GM18870 (cell line): ENCODE measurements around the gene CROCC.

Source experiments
- ATAC-seq: cut with Tn5 transposase; IDR thresholded peaks from one replicate; pipeline ENCODE4 v1.9.1; 2021; ENCODE audit warnings: moderate library complexity; ENCODE audit not compliant: unreplicated experiment

The CROCC gene

DNA sequence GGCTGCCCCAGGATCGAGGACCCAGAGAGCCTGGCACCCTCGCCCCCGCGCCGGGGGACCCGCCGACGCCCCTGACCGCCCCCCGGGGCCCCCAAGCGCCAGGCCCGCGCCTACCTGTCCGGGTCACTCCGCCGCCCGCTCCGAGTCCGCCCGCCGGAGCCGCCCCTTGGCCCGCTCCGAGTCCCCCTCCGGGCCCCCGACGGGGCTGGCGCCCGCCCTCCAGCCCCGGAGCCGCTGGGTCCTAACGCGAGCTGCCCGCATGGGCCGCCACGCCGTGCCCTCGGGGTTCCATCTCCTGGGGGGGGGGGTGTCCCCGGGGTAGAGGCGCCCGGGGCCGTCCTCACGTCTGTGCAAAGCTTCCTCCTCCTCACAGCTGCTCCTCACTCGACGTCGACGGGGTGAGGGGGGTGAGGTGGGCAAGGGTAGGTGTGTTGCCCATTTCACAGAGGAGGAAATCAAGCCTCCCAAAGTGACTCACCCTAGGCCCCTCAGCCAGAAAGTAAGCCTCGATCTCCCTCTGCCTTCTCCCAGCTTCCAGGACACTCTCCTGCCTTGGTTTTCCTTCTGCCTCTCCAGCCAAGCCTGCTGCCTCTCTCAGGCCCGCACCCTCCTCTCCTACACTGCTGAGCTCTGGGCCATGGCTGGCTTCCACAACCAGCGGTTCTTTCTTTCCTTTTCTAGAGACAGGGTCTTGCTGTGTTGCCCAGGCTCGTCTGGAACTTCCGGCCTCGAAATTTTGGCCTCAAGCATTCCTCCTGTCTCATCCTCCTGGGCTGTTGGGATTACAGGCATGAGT lies 58.9 kb downstream of the CROCC start, which contains the start of gene MFAP2:
Gene MFAP2 (minus strand): TSS at position 148 of the 796 bp plus-strand sequence. CDS start 2,347 bp downstream, outside the sequence.
- ATAC-seq = no peak

- ATAC-seq = no peak
Observed at GRCh38 chr1:16981269-16981849, 59.6 kb downstream of the CROCC start.

DNA sequence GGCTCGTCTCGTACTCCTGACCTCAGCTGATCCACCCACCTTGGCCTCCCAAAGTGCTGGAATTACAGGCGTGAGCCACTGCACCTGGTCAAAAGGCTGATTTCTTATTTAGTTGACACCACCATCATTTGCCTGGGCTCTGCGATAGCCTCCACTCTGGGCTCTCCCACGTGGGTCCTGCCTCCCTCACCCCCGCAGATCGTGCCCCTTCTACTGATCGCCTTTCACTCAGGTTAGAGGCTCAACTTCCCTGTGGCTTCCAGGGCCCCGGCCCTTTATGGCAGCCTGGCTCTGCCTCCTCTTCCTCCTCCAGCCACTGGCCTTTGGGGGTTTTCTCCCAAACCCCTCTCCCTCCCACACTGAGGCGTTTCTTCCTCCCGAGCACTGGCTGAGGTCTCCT lies 61.2 kb downstream of the CROCC start:
- no peak for ATAC-seq

GRCh38 chr1:16983649-16984048 lies 61.9 kb downstream of the CROCC start:
- no peak for ATAC-seq

DNA sequence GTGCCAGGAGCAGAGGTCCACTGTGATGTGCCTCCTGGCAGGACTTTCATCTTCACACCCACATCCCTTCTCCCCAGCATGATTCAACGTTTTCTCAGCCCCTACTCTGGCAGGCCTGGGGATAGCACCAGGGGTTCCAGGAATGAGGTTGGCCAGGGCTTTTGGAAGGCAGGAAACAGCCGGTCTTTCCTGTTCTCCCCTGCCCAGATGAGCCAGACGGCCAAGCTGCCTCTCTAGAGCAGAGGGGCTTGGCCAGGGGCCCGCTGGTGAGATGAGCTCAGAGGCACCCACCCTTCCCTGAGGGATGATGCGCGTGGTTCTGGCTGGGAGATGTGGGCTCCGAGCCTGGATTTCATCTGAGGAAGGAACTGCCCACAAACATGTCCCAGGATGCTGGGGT lies 63.0 kb downstream of the CROCC start:
- no peak for ATAC-seq

- ATAC-seq = no peak
Observed at GRCh38 chr1:16986113-16986512, 64.4 kb downstream of the CROCC start.

GRCh38 chr1:16986560-16986959 lies 64.8 kb downstream of the CROCC start:
- ATAC-seq = no peak

DNA sequence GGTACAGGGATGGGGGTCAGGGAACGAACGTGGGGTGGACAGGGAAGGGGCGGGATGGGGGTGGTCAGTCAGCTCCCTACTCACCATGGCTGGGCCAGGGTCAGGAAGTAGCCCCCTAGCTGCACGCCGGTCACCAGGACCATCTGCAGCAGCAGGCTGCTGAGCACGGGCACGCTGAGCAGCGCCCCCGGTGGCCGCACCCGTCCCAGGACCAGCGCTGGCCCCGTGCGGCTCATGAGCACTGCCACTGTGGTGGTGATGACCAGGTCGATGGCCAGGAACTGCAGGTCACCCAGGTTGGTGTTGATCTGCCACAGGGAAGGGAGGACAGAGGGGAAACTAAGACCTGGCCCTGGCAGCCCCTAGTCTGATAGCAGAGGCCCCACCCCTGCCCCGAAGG lies 65.2 kb downstream of the CROCC start:
- ATAC-seq = no peak

DNA sequence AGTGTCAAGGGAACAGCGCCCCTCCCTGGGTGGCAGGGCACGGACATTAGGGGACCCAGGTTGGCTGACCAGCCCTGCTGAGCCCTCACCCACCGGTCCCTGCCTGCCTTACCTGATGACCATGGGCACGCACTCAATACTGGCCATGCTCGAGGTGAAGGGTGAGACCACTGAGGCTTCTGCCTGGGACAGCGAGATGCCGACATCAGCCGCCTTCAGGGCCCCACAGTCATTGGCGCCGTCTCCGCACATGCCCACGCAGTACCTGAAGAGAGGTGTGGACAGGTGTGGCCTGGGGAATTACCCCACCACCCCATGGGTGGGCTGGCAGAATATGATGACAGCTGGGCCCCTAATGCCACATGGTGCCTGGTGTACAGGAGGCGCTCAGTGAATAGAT lies 66.5 kb downstream of the CROCC start:
- ATAC-seq = no peak

DNA sequence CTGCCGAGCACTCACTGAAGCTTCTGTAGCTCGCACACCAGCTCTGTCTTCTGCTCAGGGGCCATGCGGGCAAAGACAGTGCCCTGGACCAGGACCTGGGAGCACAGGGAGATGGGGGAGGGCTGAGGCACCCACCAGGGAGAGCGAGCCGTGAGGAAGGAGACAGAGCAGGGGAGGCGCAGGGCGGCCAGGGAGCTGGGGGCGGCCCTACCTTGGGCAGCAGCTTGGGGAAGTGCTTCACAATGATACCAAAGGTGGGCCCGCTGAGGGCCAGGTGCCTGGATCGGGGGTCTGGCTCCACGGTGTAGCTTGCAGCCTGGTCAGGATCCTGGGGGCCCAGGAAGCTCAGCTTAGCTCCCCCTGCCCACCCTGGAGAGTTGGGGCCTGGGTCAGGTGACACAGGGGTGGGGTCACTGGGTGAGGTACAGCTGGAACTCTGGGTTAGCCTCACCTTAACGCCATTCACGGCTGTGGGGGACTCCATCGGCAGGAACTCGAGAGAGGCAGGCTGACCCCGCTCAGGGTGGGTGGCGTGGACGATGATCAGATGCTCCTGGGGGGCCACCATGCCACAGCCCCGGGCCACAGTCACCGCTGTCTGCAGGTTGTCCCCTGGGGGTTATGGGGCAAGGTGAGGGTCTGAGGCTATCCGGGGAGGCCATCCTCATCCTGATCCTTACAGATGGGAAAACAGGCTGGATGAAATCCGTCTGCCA lies 68.1 kb downstream of the CROCC start:
- no peak for ATAC-seq

DNA sequence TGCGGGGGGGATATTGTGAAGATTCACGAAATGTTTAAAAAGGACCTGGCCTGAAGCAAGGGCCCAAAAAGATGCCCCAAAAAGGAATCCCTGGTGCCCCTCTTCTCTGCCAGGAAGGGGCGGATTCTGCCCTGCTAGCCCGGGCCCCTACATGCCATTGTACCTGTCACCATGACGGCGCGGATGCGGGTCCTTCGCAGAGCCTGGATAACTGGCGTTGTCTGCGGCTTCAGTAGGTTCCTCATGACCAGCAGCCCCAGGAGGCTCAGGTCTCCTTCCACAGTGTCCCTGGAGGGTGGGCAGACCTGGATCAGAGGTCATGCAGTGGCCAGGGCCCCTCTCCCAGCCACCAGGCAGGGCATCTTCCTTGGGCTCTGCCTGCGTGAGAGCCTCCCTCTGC lies 69.8 kb downstream of the CROCC start:
- ATAC-seq = no peak

DNA sequence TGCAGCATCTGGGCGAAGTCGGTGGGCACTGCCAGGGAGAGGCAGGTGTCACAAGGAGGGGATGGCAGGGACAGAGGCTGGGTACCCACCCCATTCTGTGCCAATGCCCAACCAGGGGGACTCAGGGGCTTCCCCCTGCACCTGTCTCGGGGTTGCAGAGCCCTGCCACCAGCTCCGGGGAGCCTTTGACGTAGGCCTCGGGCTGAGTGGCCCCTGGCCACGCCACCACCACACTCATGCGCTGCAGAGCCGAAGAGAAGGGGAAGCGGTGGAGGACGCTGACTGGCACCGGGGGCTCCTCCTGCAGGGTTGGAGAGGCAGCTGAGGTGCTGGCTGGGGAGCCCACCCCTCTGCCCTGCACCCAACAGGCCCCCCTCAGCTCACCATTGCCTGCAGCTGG lies 70.4 kb downstream of the CROCC start:
- no peak for ATAC-seq

DNA sequence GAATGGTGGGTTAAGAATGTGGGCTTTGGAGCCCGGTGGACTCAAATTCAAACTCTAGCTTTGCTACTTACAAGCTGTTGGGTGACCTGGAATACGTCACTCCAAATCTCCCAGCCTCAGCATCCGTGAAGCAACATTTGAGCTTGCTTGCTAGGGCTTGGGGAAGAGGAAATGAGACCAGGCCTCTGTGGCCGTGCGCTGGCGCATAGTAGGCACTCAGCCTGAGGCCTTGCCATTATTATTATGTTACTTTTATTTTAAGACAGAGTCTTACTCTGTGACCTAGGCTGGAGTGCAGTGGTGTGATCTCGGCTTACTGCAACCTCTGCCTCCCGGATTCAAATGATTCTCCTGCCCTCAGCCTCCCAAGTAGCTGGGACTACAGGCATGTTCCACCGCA lies 70.9 kb downstream of the CROCC start:
- ATAC-seq = no peak

- no peak for ATAC-seq
Observed at GRCh38 chr1:16993521-16994038, 71.8 kb downstream of the CROCC start.

GRCh38 chr1:16996845-16997244 lies 75.1 kb downstream of the CROCC start:
- ATAC-seq = no peak

- no peak for ATAC-seq
Observed at GRCh38 chr1:16998589-16998988, 76.9 kb downstream of the CROCC start.

DNA sequence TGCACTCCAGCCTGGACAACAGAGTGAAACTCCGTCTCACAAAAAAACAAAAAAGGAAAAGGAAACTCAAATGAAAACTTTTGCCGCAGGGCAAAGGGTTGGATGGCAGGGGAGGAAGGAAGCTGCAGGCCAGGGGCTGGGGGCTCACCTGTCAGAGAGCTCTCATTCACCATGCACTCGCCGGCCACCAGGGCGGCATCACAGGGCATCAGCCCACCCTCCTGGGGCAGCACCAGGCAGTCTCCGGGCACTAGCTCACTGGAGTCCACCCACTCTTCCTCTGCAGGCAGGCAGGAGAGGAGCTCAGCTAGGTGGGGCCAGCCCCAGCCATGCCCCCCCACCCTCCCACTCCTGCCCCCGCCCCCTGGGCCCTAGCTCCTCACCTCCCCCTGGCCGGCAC lies 78.1 kb downstream of the CROCC start:
- ATAC-seq = no peak

GRCh38 chr1:17001760-17002523 lies 80.2 kb downstream of the CROCC start:
- no peak for ATAC-seq

DNA sequence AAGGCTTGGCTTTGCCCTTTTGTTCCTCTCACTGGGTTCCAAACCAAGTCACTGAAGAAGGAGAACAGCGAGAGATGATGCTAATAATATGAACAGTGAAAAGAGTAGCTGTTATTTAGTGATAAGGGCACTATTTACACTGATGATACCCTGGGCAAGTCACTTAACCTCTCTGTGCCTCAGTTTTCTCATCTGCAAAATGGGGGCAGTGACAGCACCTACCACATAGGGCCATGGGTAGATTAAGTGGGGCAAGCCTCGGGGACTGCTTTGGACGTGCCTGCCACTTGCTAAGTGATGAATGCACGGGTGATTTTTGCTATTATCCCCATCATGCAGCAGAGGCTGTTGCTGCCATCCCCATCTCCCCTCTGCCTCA lies 80.8 kb downstream of the CROCC start:
- ATAC-seq = no peak

GRCh38 chr1:17004466-17005364 lies 83.0 kb downstream of the CROCC start:
- no peak for ATAC-seq
